PFSK-1 (cell line): ENCODE measurements around the gene CLEC2A.

Experiments
- FOXP2 ChIP-seq: optimal IDR thresholded peaks from 2 replicates; pipeline ENCODE3; 2011; ENCODE audit warnings: borderline replicate concordance, control low read depth, inconsistent platforms; ENCODE audit not compliant: insufficient read depth; ENCODE audit errors: extremely low read length, extremely low read depth
- POLR2AphosphoS5 ChIP-seq: IDR thresholded peaks from 2 replicates; pipeline ENCODE4 v1.6.1; 2012; ENCODE audit warnings: low read depth, mild to moderate bottlenecking, control low read depth, low read length, moderate library complexity
- REST ChIP-seq, 2 experiments: IDR thresholded peaks; 2 replicates each; pipeline versions ENCODE4 v1.6.1 to v1.8.0; 2011 to 2012; ENCODE audit warnings: low read depth in 2 of 2, low read length in 2 of 2, control low read depth in 1 of 2, inconsistent platforms in 1 of 2, mild to moderate bottlenecking in 1 of 2, moderate library complexity in 1 of 2; ENCODE audit not compliant: insufficient read depth in 1 of 2
- TAF1 ChIP-seq: IDR thresholded peaks from 2 replicates; pipeline ENCODE4 v1.6.1; 2012; ENCODE audit warnings: low read length, control low read depth, borderline replicate concordance; ENCODE audit not compliant: insufficient read depth

- no peak for TF ChIP-seq REST (IDR thresholded peaks at IDR 0.05; ENCODE audit: insufficient read depth in 1 of 2, low read depth in 2 of 2, low read length in 2 of 2)
- no peak for TF ChIP-seq POLR2AphosphoS5
- TF ChIP-seq TAF1, result no peak
- TF ChIP-seq FOXP2, result no peak
These were observed 28.9 kb upstream of the CLEC2A start for GRCh38 chr12:9961106-9961505.
